ENCODE results near the gene COL15A1.

Gene COL15A1

DNA sequence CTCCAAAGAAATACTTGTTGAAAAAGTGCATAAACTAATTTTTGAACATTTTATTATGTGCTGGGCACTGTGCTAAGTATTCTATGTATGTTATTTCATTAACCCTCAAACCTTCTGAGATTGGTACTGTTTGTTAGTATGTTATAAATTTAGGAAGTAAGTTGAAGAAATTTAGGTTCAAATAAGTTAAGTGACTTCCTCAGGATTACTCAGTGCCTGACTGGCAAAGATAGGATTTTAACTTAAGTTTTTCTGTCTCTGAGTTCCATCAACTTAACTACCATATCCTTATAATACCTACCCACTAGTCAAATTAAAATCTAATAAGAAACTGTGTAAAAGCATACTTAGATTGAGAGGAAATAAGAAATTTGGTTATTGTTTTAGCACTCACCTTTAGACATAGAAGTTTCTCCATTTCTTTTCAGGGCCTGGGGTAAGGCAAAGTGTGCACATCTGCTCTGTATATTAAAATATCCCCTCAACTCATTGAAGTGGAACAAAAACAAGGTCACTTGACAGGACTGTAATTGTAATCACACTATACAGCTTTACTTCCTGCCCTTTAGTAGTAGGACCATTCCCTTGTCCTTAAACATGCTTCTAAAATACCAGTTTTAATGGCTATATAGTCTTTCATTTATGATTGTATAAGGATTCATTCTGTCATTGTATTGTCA is 176.4 kb downstream of the COL15A1 start:
- Histone ChIP-seq H3K4me3 (ENCODE audit: insufficient read length, low read depth) (no peak overlapping the region), H3K27me3 (ENCODE audit: insufficient read depth, insufficient read length) (no peaks in the 10 kb centered on the region), H3K9me3 (ENCODE audit: insufficient read depth, low read length) (no peaks in the 10 kb centered on the region), H3K36me3 (ENCODE audit: insufficient read depth, insufficient read length, low read length) (peaks cover 4% of the 10 kb centered on the region), H3K9ac (ENCODE audit: insufficient read length, low read depth) (no peak overlapping the region), H3K4me1 (ENCODE audit: insufficient read depth, insufficient read length) (no peaks in the 10 kb centered on the region)
- TF ChIP-seq ZNF274 (IDR thresholded peaks at IDR 0.05; ENCODE audit: low read depth, low read length) (no peak), SUZ12 (IDR thresholded peaks at IDR 0.05; ENCODE audit: extremely low read depth, insufficient read depth, insufficient read length) (no peak), YY1 (IDR thresholded peaks at IDR 0.05; ENCODE audit: insufficient read depth, insufficient read length) (no peak)
- no peak for DNase-seq (ENCODE audit: low read depth, low spot score)
